ENCODE measurements around the gene ZNF689. TPM values are rescaled to one million over a fixed set of nuclear protein-coding genes. Genes with fewer than 3 reads are reported as not detected.
A peak's percentile ranks its signal among the peaks of the same experiment; 100 is the strongest.

The ZNF689 gene
- polyA plus RNA-seq, 4 donors, result 5.7 to 8.9 (median 7.0) TPM

DNA sequence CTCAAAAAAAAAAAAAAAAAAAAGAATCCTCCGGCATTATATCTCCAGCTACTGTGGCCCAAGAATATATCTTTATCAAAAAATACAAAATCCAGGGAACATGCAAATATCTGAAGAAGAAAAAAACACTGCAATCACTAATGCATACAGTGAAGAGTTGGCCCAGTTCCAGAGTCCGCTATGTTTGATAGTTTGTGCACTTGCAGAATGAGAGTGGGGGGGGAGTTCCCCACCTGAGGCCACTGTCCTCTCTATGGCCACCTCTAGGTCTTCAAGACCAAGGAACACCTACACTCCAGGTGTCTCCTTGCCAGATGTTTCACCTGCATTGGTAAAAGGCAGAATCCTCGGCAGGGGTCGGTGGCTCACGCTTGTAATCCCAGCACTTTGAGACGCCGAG is 28.7 kb downstream of the ZNF689 start:
- Histone ChIP-seq H3K4me3 (ENCODE audit: low read depth in 1 of 3, low read length in 3 of 3) (no peak overlapping the region), H3K36me3 (ENCODE audit: control insufficient read depth in 3 of 3, insufficient read depth in 2 of 3, low read depth in 1 of 3, low read length in 3 of 3) (peaks cover 2 to 61% (median 4%) of the 10 kb centered on the region in 3 donors), H3K4me1 (ENCODE audit: control insufficient read depth in 3 of 3, insufficient read depth in 2 of 3, low read depth in 1 of 3, low read length in 2 of 3) (no peaks in the 10 kb centered on the region), H3K27me3 (ENCODE audit: control insufficient read depth in 3 of 3, insufficient read depth in 3 of 3, low read length in 3 of 3) (no peaks in the 10 kb centered on the region), H3K27ac (ENCODE audit: low read depth in 1 of 3, low read length in 2 of 3) (no peak overlapping the region), H3K9me3 (ENCODE audit: control insufficient read depth in 2 of 2, insufficient read depth in 1 of 2, low read depth in 1 of 2, low read length in 1 of 2) (no peaks in the 10 kb centered on the region)
- FAIRE-seq (no peak), DNase-seq (no peak)
- whole genome bisulfite sequencing, 3 donors, result 85 to 89% (median 86%) methylated on average over 7 of the region's 7 CpGs

DNA sequence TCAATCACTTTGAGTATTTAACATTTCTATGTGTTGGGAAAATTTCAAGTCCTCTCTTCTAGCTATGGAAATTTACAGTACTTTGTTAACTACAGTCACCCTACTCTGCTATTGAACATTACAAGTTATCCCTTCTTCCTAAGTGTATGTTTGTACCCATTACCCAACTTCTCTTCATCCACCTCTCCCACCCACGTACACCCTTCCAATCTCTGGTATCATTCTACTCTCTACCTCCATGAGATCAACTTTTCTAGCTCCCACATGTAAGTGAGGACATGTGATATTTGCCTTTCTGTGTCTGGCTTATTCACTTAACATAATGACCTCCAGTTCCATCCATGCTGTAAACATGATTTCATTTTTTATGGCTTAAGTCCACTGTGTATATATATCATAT is 35.5 kb downstream of the ZNF689 start:
- Histone ChIP-seq H3K4me3 (ENCODE audit: low read depth in 1 of 3, low read length in 3 of 3) (no peak overlapping the region), H3K27me3 (ENCODE audit: control insufficient read depth in 3 of 3, insufficient read depth in 3 of 3, low read length in 3 of 3) (no peaks in the 10 kb centered on the region), H3K4me1 (ENCODE audit: control insufficient read depth in 3 of 3, insufficient read depth in 2 of 3, low read depth in 1 of 3, low read length in 2 of 3) (peaks cover 0 to 17% (median 0%) of the 10 kb centered on the region in 3 donors), H3K36me3 (ENCODE audit: control insufficient read depth in 3 of 3, insufficient read depth in 2 of 3, low read depth in 1 of 3, low read length in 3 of 3) (peaks cover 0 to 40% (median 2%) of the 10 kb centered on the region in 3 donors), H3K9me3 (ENCODE audit: control insufficient read depth in 2 of 2, insufficient read depth in 1 of 2, low read depth in 1 of 2, low read length in 1 of 2) (no peaks in the 10 kb centered on the region), H3K27ac (ENCODE audit: low read depth in 1 of 3, low read length in 2 of 3) (no peak overlapping the region)
- WGBS, 3 donors, result 73 to 81% (median 77%) methylated on average over 1 of the region's 1 CpG
- no peak for DNase-seq
- FAIRE-seq, result no peak

DNA sequence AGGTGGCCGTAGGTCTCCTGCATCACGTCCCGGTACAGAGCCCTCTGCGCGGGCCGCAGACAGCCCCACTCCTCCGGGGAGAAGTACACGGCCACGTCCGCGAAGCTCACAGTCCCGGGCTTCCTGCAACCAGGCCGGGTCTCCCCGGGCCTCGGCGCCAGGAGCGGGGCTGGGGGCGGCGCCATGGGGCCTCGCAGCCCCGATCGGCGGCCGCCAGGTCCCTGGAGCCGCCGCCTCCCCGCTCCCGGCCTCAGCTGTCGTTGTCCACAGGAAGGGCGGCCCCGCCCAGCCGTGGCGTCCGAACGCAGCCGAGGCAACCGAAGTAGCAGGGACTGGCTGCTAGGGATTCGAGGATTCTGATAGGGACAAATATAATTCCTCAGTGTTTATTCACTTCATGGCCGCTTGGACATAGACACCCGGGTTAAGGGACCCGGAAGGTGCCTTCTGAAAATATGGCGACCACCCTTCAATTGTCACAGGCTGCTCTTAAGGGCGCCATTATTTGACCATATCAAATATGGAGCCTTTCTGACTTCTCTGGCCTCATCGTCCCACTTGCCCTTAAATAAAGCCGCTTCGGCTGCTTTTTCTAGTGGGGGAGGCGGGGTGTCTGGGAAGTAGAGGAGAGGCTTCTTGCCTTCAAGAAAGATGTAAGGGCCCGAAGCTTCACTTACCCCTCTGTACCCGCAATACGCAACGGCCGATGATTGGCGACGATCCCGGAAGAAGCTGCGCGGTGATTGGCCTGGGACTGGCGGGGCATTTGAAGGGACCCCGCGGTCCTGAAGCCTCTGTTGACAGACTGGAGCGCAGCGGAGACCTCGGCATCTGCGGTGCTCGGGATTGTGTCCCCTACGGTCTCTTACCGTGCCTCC is 38.5 kb downstream of the ZNF689 start, which contains the start of gene ZNF688:
ZNF688 (minus strand) TSS at position 270 of the 878 bp plus-strand sequence; CDS start at position 185, 85 bp downstream.
- DNase-seq (peak; percentile 96 to 97), FAIRE-seq (no peak)
- Histone ChIP-seq H3K36me3 (ENCODE audit: control insufficient read depth in 3 of 3, insufficient read depth in 2 of 3, low read depth in 1 of 3, low read length in 3 of 3) (peaks cover 0 to 26% (median 0%) of the 10 kb centered on the region in 3 donors), H3K4me1 (ENCODE audit: control insufficient read depth in 3 of 3, insufficient read depth in 2 of 3, low read depth in 1 of 3, low read length in 2 of 3) (peaks cover 0 to 17% (median 0%) of the 10 kb centered on the region in 3 donors), H3K9me3 (ENCODE audit: control insufficient read depth in 2 of 2, insufficient read depth in 1 of 2, low read depth in 1 of 2, low read length in 1 of 2) (no peaks in the 10 kb centered on the region), H3K27me3 (ENCODE audit: control insufficient read depth in 3 of 3, insufficient read depth in 3 of 3, low read length in 3 of 3) (no peaks in the 10 kb centered on the region), H3K27ac (ENCODE audit: low read depth in 1 of 3, low read length in 2 of 3) (peak within 1 kb of the TSS; percentile 98 to 100 (median 98)), H3K4me3 (ENCODE audit: low read depth in 1 of 3, low read length in 3 of 3) (peak within 1 kb of the TSS; percentile 69 to 79 (median 75))
- 0% methylated on average over 59 to 67 of the region's 67 CpGs for WGBS, 3 donors

DNA sequence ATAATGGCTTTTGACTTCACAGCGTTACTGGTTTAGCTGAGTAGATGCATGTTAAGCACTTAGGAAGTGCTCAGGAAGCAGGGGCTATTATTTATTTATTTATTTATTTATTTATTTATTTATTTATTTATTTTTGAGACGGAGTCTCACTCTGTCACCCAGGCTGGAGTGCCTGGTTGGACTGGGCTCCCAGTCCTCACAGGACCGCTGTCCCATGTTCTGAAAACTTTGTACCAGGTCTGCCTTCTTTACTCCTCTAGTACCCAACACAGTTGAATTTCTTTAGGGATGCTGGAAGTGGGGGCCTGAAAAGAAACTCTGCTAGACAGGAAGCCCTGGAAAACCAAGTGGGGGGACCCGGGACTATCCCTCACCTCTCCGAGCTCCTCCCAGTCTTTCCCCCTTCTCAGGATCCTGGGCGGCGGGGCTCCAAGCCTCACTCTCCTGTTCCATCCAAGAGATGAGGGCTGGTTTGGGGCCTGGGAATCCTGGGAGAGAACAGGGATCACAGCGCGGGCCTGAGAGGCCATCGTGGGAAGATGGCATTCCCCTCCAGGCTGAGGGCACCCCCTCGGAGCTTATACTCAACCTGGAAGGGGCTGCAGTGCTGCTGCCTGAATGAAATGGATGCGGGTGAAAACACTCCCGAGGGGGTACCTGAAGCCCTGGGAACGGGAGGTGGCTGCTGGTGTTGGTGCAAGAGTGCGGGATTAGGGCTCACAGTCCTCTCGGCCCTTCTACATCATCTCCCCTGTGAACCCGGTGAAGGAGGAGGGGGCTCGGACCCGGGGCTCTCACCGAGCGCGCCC is 39.3 kb downstream of the ZNF689 start:
- H3K4me1 ChIP-seq (ENCODE audit: control insufficient read depth in 3 of 3, insufficient read depth in 2 of 3, low read depth in 1 of 3, low read length in 2 of 3), result peaks cover 0 to 17% (median 0%) of the 10 kb centered on the region in 3 donors
- DNase-seq (peak in 1 of 2 donors; percentile 20), FAIRE-seq (no peak)
- H3K27me3 ChIP-seq (ENCODE audit: control insufficient read depth in 3 of 3, insufficient read depth in 3 of 3, low read length in 3 of 3), result no peaks in the 10 kb centered on the region
- H3K4me3 ChIP-seq (ENCODE audit: low read depth in 1 of 3, low read length in 3 of 3), result peak overlapping the region; percentile 69 to 79 (median 75)
- H3K36me3 ChIP-seq (ENCODE audit: control insufficient read depth in 3 of 3, insufficient read depth in 2 of 3, low read depth in 1 of 3, low read length in 3 of 3), result peaks cover 0 to 20% (median 0%) of the 10 kb centered on the region in 3 donors
- H3K27ac ChIP-seq (ENCODE audit: low read depth in 1 of 3, low read length in 2 of 3), result peak overlapping the region; percentile 98 to 100 (median 98)
- H3K9me3 ChIP-seq (ENCODE audit: control insufficient read depth in 2 of 2, insufficient read depth in 1 of 2, low read depth in 1 of 2, low read length in 1 of 2), result no peaks in the 10 kb centered on the region
- 7 to 8% (median 7%) methylated on average over 20 to 22 of the region's 22 CpGs for WGBS, 3 donors

GRCh38 chr16:30569746-30570635 is 40.2 kb downstream of the ZNF689 start:
- WGBS, 3 donors, result 85 to 93% (median 90%) methylated on average over 34 to 44 of the region's 44 CpGs
- Histone ChIP-seq H3K4me3 (ENCODE audit: low read depth in 1 of 3, low read length in 3 of 3) (no peak overlapping the region), H3K36me3 (ENCODE audit: control insufficient read depth in 3 of 3, insufficient read depth in 2 of 3, low read depth in 1 of 3, low read length in 3 of 3) (peaks cover 0 to 20% (median 0%) of the 10 kb centered on the region in 3 donors), H3K9me3 (ENCODE audit: control insufficient read depth in 2 of 2, insufficient read depth in 1 of 2, low read depth in 1 of 2, low read length in 1 of 2) (no peaks in the 10 kb centered on the region), H3K27me3 (ENCODE audit: control insufficient read depth in 3 of 3, insufficient read depth in 3 of 3, low read length in 3 of 3) (no peaks in the 10 kb centered on the region), H3K27ac (ENCODE audit: low read depth in 1 of 3, low read length in 2 of 3) (peak overlapping the region in 1 of 3 donors; percentile 98), H3K4me1 (ENCODE audit: control insufficient read depth in 3 of 3, insufficient read depth in 2 of 3, low read depth in 1 of 3, low read length in 2 of 3) (peaks cover 0 to 17% (median 0%) of the 10 kb centered on the region in 3 donors)
- FAIRE-seq (no peak), DNase-seq (no peak)

- Histone ChIP-seq H3K27me3 (ENCODE audit: control insufficient read depth in 3 of 3, insufficient read depth in 3 of 3, low read length in 3 of 3) (no peaks in the 10 kb centered on the region), H3K4me3 (ENCODE audit: low read depth in 1 of 3, low read length in 3 of 3) (no peak overlapping the region), H3K4me1 (ENCODE audit: control insufficient read depth in 3 of 3, insufficient read depth in 2 of 3, low read depth in 1 of 3, low read length in 2 of 3) (peaks cover 0 to 17% (median 0%) of the 10 kb centered on the region in 3 donors), H3K27ac (ENCODE audit: low read depth in 1 of 3, low read length in 2 of 3) (no peak overlapping the region), H3K9me3 (ENCODE audit: control insufficient read depth in 2 of 2, insufficient read depth in 1 of 2, low read depth in 1 of 2, low read length in 1 of 2) (no peaks in the 10 kb centered on the region), H3K36me3 (ENCODE audit: control insufficient read depth in 3 of 3, insufficient read depth in 2 of 3, low read depth in 1 of 3, low read length in 3 of 3) (peaks cover 0 to 20% (median 0%) of the 10 kb centered on the region in 3 donors)
- DNase-seq (no peak), FAIRE-seq (no peak)
- 85 to 95% (median 89%) methylated on average over 3 of the region's 3 CpGs for WGBS, 3 donors
These were observed 40.9 kb downstream of the ZNF689 start for GRCh38 chr16:30569281-30569680.

DNA sequence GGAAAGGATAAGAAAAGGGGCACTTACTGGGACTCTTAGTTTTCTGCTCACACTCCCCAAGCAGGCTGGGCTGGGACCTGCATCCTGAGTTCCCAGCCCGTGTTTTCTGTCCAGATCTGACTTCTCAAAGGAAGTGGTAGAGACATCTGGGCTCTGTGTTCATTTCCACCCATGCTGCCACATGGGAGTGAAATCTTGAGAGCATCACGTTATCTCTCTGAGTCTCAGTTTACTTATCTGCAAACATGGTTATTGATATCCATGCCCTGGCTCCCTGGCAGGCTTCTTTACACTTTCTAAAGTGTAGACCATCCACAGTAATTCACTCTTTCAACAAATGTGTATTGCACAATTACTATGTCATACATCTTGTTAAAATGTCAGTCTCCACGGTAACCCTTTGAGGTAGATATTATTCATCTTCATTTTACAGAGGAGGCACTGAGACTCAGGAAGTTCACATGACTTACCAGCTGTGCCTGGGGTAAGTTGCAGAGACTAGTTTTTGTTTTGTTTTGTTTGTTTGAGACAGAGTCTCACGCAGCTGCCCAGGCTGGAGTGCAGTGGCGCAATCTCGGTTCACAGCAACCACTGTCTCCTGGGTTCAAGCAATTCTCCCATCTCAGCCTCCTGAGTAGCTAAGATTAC is 42.1 kb downstream of the ZNF689 start:
- peak in 1 of 2 donors; percentile 44 for DNase-seq

More for the DNA sequence above, 42.1 kb downstream of the ZNF689 start:
- Histone ChIP-seq H3K36me3 (ENCODE audit: control insufficient read depth in 3 of 3, insufficient read depth in 2 of 3, low read depth in 1 of 3, low read length in 3 of 3) (peaks cover 0 to 14% (median 0%) of the 10 kb centered on the region in 3 donors), H3K4me1 (ENCODE audit: control insufficient read depth in 3 of 3, insufficient read depth in 2 of 3, low read depth in 1 of 3, low read length in 2 of 3) (peaks cover 0 to 17% (median 0%) of the 10 kb centered on the region in 3 donors), H3K27ac (ENCODE audit: low read depth in 1 of 3, low read length in 2 of 3) (peak overlapping the region in 2 of 3 donors; percentile 8 to 71), H3K9me3 (ENCODE audit: control insufficient read depth in 2 of 2, insufficient read depth in 1 of 2, low read depth in 1 of 2, low read length in 1 of 2) (no peaks in the 10 kb centered on the region), H3K4me3 (ENCODE audit: low read depth in 1 of 3, low read length in 3 of 3) (no peak overlapping the region), H3K27me3 (ENCODE audit: control insufficient read depth in 3 of 3, insufficient read depth in 3 of 3, low read length in 3 of 3) (no peaks in the 10 kb centered on the region)
- WGBS, 3 donors, result 49 to 78% (median 57%) methylated on average over 6 of the region's 6 CpGs
- no peak for FAIRE-seq
